K562 (cell line): ENCODE data around the gene COL4A2.

ENCODE experiments used
- BRD9 ChIP-seq: fragments of 450-650 bp; IDR thresholded peaks from 2 replicates; pipeline ENCODE4 v1.6.1; 2018; ENCODE audit warnings: low read depth; ENCODE audit not compliant: partially characterized antibody
- HNRNPLL ChIP-seq: fragments of 200-400 bp; formaldehyde crosslinking; IDR thresholded peaks from 2 replicates; pipeline ENCODE4 v1.6.1; 2017; ENCODE audit warnings: low read length, low read depth, mild to moderate bottlenecking; ENCODE audit not compliant: poor library complexity, severe bottlenecking
- JUN ChIP-seq, 2 experiments: sonication (generic) in 1 of 2; formaldehyde crosslinking in 1 of 2; IDR thresholded peaks; 2 replicates each; pipeline versions ENCODE4 v1.6.1 to v1.8.0; 2012 to 2022; ENCODE audit warnings: borderline replicate concordance in 2 of 2, mild to moderate bottlenecking in 2 of 2, improper control_type of control experiment in 1 of 2, low read depth in 1 of 2, low read length in 1 of 2, missing genetic modification reagents in 1 of 2
- PHF21A ChIP-seq: fragments of 450-650 bp; IDR thresholded peaks from 2 replicates; pipeline ENCODE4 v1.6.1; 2017; ENCODE audit warnings: low read depth, borderline replicate concordance
- POLR2A ChIP-seq: fragments of 450-650 bp; conservative IDR thresholded peaks from 2 replicates; pipeline ENCODE4 v1.6.1; 2016
- ZNF124 ChIP-seq: sonication (generic); formaldehyde crosslinking; IDR thresholded peaks from 2 replicates; pipeline ENCODE4 v1.8.1; 2022; ENCODE audit warnings: missing genetic modification reagents
- ZNF239 ChIP-seq: fragments of 250-450 bp; sonication (Bioruptor Pico); IDR thresholded peaks from 2 replicates; pipeline ENCODE4 v1.4.0; 2020; ENCODE audit warnings: mild to moderate bottlenecking
- TF ChIP-seq, protein P1 (sequence below): conservative IDR thresholded peaks from 2 replicates; pipeline ENCODE4 v1.6.1; 2011; ENCODE audit warnings: low read depth, mild to moderate bottlenecking, low read length; ENCODE audit not compliant: control insufficient read depth
- TF ChIP-seq, protein P2 (sequence below): sonication (generic); formaldehyde crosslinking; IDR thresholded peaks from 2 replicates; pipeline ENCODE4 v1.9.0; 2022; ENCODE audit warnings: mild to moderate bottlenecking, missing genetic modification reagents
- TF ChIP-seq, protein P3 (sequence below), 3 experiments: IDR thresholded peaks in 2 of 3; conservative IDR thresholded peaks in 1 of 3; 2 replicates each; pipeline ENCODE4 v1.5.1; 2011 to 2012; ENCODE audit warnings: low read length in 3 of 3, mild to moderate bottlenecking in 3 of 3, control low read depth in 2 of 3, improper control_type of control experiment in 1 of 3, inconsistent platforms in 1 of 3, low read depth in 1 of 3, mixed read lengths in 1 of 3, moderate library complexity in 1 of 3; ENCODE audit not compliant: insufficient read depth in 2 of 3
- TF ChIP-seq, protein P4 (sequence below), 2 experiments: fragments of 200-800 bp in 1 of 2; sonication (Bioruptor generic) in 1 of 2; sonication (generic) in 1 of 2; formaldehyde crosslinking in 1 of 2; IDR thresholded peaks in 1 of 2; conservative IDR thresholded peaks in 1 of 2; 2 replicates each; pipeline versions ENCODE4 v1.5.0 to v1.6.1; 2016 to 2020; ENCODE audit warnings: missing compliant biosample characterization in 1 of 2, missing genetic modification characterization in 1 of 2, missing genetic modification reagents in 1 of 2
- TF ChIP-seq, protein P5 (sequence below), 2 experiments: fragments of 450-650 bp in 1 of 2; sonication (generic) in 1 of 2; formaldehyde crosslinking in 1 of 2; IDR thresholded peaks; 2 replicates each; pipeline versions ENCODE4 v1.7.1 to v1.9.0; 2016 to 2022; ENCODE audit warnings: inconsistent platforms in 1 of 2, mild to moderate bottlenecking in 1 of 2, missing genetic modification reagents in 1 of 2

DNA sequence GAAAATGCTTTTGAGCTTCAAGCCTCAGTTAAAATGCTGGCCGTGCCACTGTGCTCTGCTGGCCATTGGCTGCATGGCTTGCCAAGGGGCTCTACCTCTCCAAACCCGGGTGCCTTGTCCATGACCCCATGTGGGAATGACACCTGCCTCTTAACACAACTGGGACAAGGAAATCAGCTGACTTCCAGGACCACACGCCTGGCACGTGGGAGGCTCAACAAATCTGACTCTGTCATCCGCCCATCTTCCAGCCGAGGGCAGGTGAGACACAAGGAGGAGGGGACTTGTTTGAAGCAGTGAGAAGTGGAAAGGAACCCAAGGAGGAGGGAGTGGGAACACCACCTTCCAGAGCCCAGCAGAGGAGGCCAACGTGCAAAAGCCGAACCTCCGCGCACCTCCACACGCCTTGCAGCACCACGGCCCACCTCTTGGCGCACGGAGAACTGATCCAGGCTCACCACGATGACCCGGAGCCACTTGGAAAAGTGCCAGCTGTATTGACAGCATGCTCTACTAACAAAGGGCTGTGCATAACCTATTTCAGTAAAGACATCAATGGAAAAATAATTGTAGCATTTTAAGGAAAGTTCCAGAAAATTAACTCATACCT lies 38.4 kb upstream of the COL4A2 start:
- TF ChIP-seq ZNF124 (CRISPR knock-in tag) = no peak
- no peak for TF ChIP-seq HNRNPLL
- TF ChIP-seq, protein P1, sequence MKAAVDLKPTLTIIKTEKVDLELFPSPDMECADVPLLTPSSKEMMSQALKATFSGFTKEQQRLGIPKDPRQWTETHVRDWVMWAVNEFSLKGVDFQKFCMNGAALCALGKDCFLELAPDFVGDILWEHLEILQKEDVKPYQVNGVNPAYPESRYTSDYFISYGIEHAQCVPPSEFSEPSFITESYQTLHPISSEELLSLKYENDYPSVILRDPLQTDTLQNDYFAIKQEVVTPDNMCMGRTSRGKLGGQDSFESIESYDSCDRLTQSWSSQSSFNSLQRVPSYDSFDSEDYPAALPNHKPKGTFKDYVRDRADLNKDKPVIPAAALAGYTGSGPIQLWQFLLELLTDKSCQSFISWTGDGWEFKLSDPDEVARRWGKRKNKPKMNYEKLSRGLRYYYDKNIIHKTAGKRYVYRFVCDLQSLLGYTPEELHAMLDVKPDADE = no peak
- TF ChIP-seq BRD9 = no peak
- TF ChIP-seq JUN (IDR thresholded peaks at IDR 0.05; ENCODE audit: borderline replicate concordance, low read depth, low read length) = no peak
- no peak for TF ChIP-seq JUN (CRISPR knock-in tag; IDR thresholded peaks at IDR 0.05; ENCODE audit: borderline replicate concordance)
- TF ChIP-seq, protein P2, sequence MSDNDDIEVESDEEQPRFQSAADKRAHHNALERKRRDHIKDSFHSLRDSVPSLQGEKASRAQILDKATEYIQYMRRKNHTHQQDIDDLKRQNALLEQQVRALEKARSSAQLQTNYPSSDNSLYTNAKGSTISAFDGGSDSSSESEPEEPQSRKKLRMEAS (CRISPR knock-in tag) = no peak
- TF ChIP-seq, protein P3, sequence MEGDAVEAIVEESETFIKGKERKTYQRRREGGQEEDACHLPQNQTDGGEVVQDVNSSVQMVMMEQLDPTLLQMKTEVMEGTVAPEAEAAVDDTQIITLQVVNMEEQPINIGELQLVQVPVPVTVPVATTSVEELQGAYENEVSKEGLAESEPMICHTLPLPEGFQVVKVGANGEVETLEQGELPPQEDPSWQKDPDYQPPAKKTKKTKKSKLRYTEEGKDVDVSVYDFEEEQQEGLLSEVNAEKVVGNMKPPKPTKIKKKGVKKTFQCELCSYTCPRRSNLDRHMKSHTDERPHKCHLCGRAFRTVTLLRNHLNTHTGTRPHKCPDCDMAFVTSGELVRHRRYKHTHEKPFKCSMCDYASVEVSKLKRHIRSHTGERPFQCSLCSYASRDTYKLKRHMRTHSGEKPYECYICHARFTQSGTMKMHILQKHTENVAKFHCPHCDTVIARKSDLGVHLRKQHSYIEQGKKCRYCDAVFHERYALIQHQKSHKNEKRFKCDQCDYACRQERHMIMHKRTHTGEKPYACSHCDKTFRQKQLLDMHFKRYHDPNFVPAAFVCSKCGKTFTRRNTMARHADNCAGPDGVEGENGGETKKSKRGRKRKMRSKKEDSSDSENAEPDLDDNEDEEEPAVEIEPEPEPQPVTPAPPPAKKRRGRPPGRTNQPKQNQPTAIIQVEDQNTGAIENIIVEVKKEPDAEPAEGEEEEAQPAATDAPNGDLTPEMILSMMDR (IDR thresholded peaks at IDR 0.05 in 2 of 3, conservative IDR thresholded peaks at IDR 0.05 in 1 of 3; ENCODE audit: insufficient read depth in 2 of 3, low read depth in 1 of 3, low read length in 3 of 3) = 0 out of 6 replicates have a peak, but pooled peaks of 1 of the 3 experiments have one; percentile 11
- no peak for TF ChIP-seq ZNF239 (CRISPR knock-in tag)
- TF ChIP-seq, protein P4, sequence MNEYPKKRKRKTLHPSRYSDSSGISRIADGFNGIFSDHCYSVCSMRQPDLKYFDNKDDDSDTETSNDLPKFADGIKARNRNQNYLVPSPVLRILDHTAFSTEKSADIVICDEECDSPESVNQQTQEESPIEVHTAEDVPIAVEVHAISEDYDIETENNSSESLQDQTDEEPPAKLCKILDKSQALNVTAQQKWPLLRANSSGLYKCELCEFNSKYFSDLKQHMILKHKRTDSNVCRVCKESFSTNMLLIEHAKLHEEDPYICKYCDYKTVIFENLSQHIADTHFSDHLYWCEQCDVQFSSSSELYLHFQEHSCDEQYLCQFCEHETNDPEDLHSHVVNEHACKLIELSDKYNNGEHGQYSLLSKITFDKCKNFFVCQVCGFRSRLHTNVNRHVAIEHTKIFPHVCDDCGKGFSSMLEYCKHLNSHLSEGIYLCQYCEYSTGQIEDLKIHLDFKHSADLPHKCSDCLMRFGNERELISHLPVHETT (CRISPR knock-in tag; conservative IDR thresholded peaks at IDR 0.05 in 1 of 2, IDR thresholded peaks at IDR 0.05 in 1 of 2) = no peak
- no peak for TF ChIP-seq PHF21A
- TF ChIP-seq, protein P5, sequence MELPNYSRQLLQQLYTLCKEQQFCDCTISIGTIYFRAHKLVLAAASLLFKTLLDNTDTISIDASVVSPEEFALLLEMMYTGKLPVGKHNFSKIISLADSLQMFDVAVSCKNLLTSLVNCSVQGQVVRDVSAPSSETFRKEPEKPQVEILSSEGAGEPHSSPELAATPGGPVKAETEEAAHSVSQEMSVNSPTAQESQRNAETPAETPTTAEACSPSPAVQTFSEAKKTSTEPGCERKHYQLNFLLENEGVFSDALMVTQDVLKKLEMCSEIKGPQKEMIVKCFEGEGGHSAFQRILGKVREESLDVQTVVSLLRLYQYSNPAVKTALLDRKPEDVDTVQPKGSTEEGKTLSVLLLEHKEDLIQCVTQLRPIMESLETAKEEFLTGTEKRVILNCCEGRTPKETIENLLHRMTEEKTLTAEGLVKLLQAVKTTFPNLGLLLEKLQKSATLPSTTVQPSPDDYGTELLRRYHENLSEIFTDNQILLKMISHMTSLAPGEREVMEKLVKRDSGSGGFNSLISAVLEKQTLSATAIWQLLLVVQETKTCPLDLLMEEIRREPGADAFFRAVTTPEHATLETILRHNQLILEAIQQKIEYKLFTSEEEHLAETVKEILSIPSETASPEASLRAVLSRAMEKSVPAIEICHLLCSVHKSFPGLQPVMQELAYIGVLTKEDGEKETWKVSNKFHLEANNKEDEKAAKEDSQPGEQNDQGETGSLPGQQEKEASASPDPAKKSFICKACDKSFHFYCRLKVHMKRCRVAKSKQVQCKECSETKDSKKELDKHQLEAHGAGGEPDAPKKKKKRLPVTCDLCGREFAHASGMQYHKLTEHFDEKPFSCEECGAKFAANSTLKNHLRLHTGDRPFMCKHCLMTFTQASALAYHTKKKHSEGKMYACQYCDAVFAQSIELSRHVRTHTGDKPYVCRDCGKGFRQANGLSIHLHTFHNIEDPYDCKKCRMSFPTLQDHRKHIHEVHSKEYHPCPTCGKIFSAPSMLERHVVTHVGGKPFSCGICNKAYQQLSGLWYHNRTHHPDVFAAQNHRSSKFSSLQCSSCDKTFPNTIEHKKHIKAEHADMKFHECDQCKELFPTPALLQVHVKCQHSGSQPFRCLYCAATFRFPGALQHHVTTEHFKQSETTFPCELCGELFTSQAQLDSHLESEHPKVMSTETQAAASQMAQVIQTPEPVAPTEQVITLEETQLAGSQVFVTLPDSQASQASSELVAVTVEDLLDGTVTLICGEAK (IDR thresholded peaks at IDR 0.05) = no peak
- TF ChIP-seq, protein P5 (CRISPR knock-in tag; IDR thresholded peaks at IDR 0.05) = no peak
- TF ChIP-seq POLR2A = no peak
